Measurements from ENCODE around the gene ENPP7. TPM values are rescaled to one million over a fixed set of nuclear protein-coding genes. Genes with fewer than 3 reads are reported as not detected.

Gene ENPP7
- total and polyA plus RNA-seq, 8 donors = 0.05 to 0.15 (median 0.12) TPM; not detected in 3

GRCh38 chr17:79789943-79790804 lies 59.4 kb downstream of the ENPP7 start:
- 5 to 10% methylated on average over 61 to 74 of the region's 74 CpGs for WGBS, 2 donors
- peaks cover 0 to 8% (median 5%) of the 10 kb centered on the region in 3 donors for H3K4me1 ChIP-seq
- DNase-seq (peak in 4 of 6 donors; percentile 62 to 85 (median 72)), FAIRE-seq (no peak), ATAC-seq (peak; percentile 61 to 90 (median 80))
- H3K36me3 ChIP-seq = no peaks in the 10 kb centered on the region
- peak overlapping the region in 2 of 4 donors; percentile 16 to 30 for H3K4me3 ChIP-seq
- intact Hi-C loops (cut with DNase I) = loop anchor here in 1 of 3 donors (5.0 kb wide), 1 partner anchor 202 kb away; no protein-coding TSS in a partner anchor
- no peak overlapping the region for H3K27ac ChIP-seq
- peak; percentile 29 to 75 (median 44) for TF ChIP-seq CTCF (IDR thresholded peaks at IDR 0.05)
- no peaks in the 10 kb centered on the region for H3K9me3 ChIP-seq
- peaks cover 0 to 12% (median 8%) of the 10 kb centered on the region in 4 donors for H3K27me3 ChIP-seq

GRCh38 chr17:79790805-79791734 lies 60.3 kb downstream of the ENPP7 start:
- FAIRE-seq (no peak), ATAC-seq (no peak), DNase-seq (peak in 2 of 6 donors; percentile 38 to 73)
- Histone ChIP-seq H3K27me3 (peaks cover 0 to 12% (median 8%) of the 10 kb centered on the region in 4 donors), H3K4me1 (peaks cover 3 to 11% (median 6%) of the 10 kb centered on the region in 3 donors), H3K27ac (no peak overlapping the region), H3K9me3 (no peaks in the 10 kb centered on the region), H3K36me3 (no peaks in the 10 kb centered on the region), H3K4me3 (no peak overlapping the region)
- WGBS, 2 donors = 13 to 15% methylated on average over 67 to 68 of the region's 68 CpGs
- no peak for TF ChIP-seq CTCF (IDR thresholded peaks at IDR 0.05)
- intact Hi-C loops (cut with DNase I) = loop anchor here in 1 of 3 donors (5.0 kb wide), 1 partner anchor 201 kb away; no protein-coding TSS in a partner anchor

GRCh38 chr17:79791735-79792161 lies 61.0 kb downstream of the ENPP7 start:
- peaks cover 4 to 15% (median 8%) of the 10 kb centered on the region in 3 donors for H3K4me1 ChIP-seq

More at GRCh38 chr17:79791735-79792161, 61.0 kb downstream of the ENPP7 start:
- ATAC-seq (no peak), FAIRE-seq (no peak), DNase-seq (peak in 2 of 6 donors; percentile 25 to 66)
- 31 to 40% methylated on average over 21 to 26 of the region's 26 CpGs for WGBS, 2 donors
- Histone ChIP-seq H3K36me3 (no peaks in the 10 kb centered on the region), H3K27me3 (peaks cover 0 to 12% (median 8%) of the 10 kb centered on the region in 4 donors), H3K9me3 (no peaks in the 10 kb centered on the region), H3K27ac (no peak overlapping the region), H3K4me3 (no peak overlapping the region)
- intact Hi-C loops (cut with DNase I) = loop anchor here in 1 of 3 donors (5.0 kb wide), 1 partner anchor 201 kb away; no protein-coding TSS in a partner anchor
- no peak for TF ChIP-seq CTCF (IDR thresholded peaks at IDR 0.05)

Small RNAs within 50 kb of the gene (microRNA-seq; reads per million reads assigned to microRNA genes)
- 0.29 to 0.39 reads per million in 2 donors for gene MIR4739

Other genes starting within 250 kb of the ENPP7 start
- gene RBFOX3, start 119.9 kb upstream of the ENPP7 start, total RNA-seq = under 1 TPM; 0.09 to 0.63 (median 0.24) TPM
- gene RBFOX3, start 119.9 kb upstream of the ENPP7 start, polyA plus RNA-seq = 1 to 10 TPM; 1.0 to 2.2 TPM
- 1 to 10 TPM; 1.1 to 3.1 (median 1.8) TPM for gene CBX2, start 47.2 kb downstream of the ENPP7 start, total RNA-seq
- 1 to 10 TPM; 2.6 to 3.2 TPM for gene CBX2, start 47.2 kb downstream of the ENPP7 start, polyA plus RNA-seq
- gene CBX8, start 66.1 kb downstream of the ENPP7 start, total RNA-seq = 1 to 10 TPM; 1.6 to 5.7 (median 3.6) TPM
- 1 to 10 TPM; 4.5 to 5.2 TPM for gene CBX8, start 66.1 kb downstream of the ENPP7 start, polyA plus RNA-seq
- 10 to 100 TPM; 11.1 to 42.4 (median 18.0) TPM for gene CBX4, start 108.5 kb downstream of the ENPP7 start, total RNA-seq
- 10 to 100 TPM; 15.0 to 18.5 TPM for gene CBX4, start 108.5 kb downstream of the ENPP7 start, polyA plus RNA-seq

All from pancreas (tissue), 10 donors.